AG04450 (cell line): Measurements from ENCODE around the gene SERPINA6. TPM values are rescaled to one million over a fixed set of nuclear protein-coding genes. Genes with fewer than 3 reads are reported as not detected.

Experiments used
- CTCF ChIA-PET: fragments of 300-600, 350-600 bp; formaldehyde crosslinking; extraction: SDS; loops from one replicate; lab custom pipeline; 2022; ENCODE audit warnings: antibody characterized with exemption, inconsistent platforms; lab: Charles Lee
- POLR2A ChIA-PET: fragments of 350-600 bp; formaldehyde crosslinking; extraction: SDS; loops from one replicate; lab custom pipeline; 2021; ENCODE audit warnings: antibody characterized with exemption, inconsistent platforms; lab: Yijun Ruan, JAX
- DNase-seq: peaks from one replicate; pipeline ENCODE4 v3.0.0-alpha.2; 2011; ENCODE audit warnings: low read depth, low spot score
- H3K27ac ChIP-seq: one replicate; pipeline ENCODE4 v1.5.1; 2012; ENCODE audit warnings: low read depth, low read length, control low read depth
- H3K27me3 ChIP-seq: one replicate; pipeline ENCODE4 v1.6.0; 2012; ENCODE audit warnings: low read length; ENCODE audit not compliant: control insufficient read depth, insufficient read depth
- H3K4me3 ChIP-seq: 2 replicates; pipeline ENCODE4 v1.5.1; 2011; ENCODE audit warnings: mild to moderate bottlenecking, low read depth, low read length, control low read depth
- H3K9me3 ChIP-seq: 2 replicates; pipeline ENCODE4 v1.5.1; 2012; ENCODE audit warnings: low read length; ENCODE audit not compliant: control insufficient read depth, insufficient read depth
- CTCF ChIP-seq: IDR thresholded peaks from 2 replicates; pipeline ENCODE4 v1.5.1; 2011; ENCODE audit warnings: low read depth, low read length, control low read depth, inconsistent platforms
- polyA plus RNA-seq: library from polyadenylated mRNA; depleted of rRNA; stranded (reverse); fragments of >200 nt; gene quantifications from 2 replicates; pipeline ENCODE4 v1.2.3, GENCODE V29; 2011

Gene SERPINA6
- polyA plus RNA-seq, 1 experiment, result not detected

- H3K27ac ChIP-seq, result no peak overlapping the region
- no peak overlapping the region for H3K4me3 ChIP-seq
- CTCF ChIA-PET, result interaction anchor here (0.9 to 1.6 kb wide), 4 partner anchors 11 to 213 kb away, joined by 3 read pairs; no protein-coding TSS in a partner anchor
- POLR2A ChIA-PET, result no interaction called here
- TF ChIP-seq CTCF, result no peak
- H3K27me3 ChIP-seq, result no peaks in the 10 kb centered on the region
- DNase-seq, result no peak
- H3K9me3 ChIP-seq, result no peaks in the 10 kb centered on the region; the same call in 1 of the 2 replicates
These were observed 21.3 kb upstream of the SERPINA6 start for GRCh38 chr14:94344389-94344788.

DNA sequence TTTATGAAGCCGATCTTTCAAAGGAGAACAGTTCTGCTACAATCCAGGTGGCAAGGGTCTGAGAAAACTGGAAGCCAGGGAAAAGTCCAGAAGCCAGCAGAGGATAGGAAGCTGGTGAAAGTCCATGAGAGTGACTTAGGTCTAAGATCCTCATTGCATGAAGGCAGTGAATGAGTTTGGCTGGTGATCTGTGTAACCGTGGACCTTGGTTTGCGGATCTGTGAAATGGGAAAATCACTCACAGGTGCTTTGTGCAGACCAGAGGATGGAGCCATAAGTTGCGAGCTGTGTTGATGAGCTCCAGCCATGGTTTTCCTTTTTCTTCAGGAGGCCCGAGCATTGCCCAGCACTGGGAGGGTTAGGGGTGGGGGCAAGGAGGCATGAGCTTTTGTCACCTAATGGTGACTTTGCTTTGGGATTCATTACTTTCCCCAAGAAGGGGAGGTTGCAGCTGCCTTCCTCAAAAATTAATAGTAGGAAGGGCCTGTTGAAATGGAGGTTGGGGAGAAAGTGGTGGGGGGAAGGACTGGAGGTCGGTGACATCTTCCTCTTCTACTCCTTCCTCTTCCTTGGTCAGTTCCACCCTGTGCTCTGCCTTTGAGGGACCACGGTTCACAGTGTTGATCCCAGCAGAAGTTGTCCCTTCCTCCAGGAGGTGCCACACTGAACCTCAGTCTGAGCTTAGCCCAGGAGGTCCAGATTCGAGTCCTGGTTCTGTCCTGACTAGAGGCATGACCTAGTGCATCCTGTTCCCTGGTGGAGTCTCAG lies 20.3 kb upstream of the SERPINA6 start:
- ChIA-PET CTCF (interaction anchor here (1.0 to 1.6 kb wide), 2 partner anchors 12 to 79 kb away, joined by 3 read pairs; no protein-coding TSS in a partner anchor), POLR2A (no interaction called here)
- H3K9me3 ChIP-seq, result no peaks in the 10 kb centered on the region; the same call in 1 of the 2 replicates
- no peak for TF ChIP-seq CTCF
- DNase-seq, result no peak
- H3K27me3 ChIP-seq, result no peaks in the 10 kb centered on the region
- no peak overlapping the region for H3K27ac ChIP-seq
- H3K4me3 ChIP-seq, result no peak overlapping the region

DNA sequence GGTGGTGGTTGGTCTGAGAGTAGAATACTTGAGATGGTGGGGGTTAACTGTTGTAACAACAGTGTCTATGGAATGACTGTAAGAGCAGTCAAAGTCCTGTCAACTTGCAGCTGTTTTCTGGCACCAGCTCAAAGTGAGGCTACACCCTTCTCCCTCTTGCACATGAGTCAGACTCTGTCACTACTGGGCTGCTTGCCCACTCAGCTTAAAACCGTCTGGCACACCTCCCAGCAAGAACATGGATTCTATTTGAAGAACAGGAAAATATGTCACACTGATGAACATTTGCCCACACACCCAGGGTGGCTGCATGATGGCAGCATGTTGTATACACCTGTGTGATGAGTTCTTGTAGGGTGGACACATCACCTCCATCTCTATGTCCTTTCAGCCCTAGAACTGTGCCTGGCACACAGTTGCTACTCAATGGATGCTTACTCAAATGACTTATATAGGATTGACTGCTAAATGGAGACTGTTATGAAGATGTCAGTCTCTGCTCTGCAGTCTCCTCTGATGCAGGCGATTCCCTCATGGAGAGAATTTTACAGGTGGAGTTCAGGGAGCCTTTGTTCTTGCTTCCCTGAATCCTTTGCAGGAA lies 19.3 kb upstream of the SERPINA6 start:
- Histone ChIP-seq H3K4me3 (no peak overlapping the region), H3K27ac (peak overlapping the region; percentile 52), H3K9me3 (no peaks in the 10 kb centered on the region; the same call in 1 of the 2 replicates), H3K27me3 (no peaks in the 10 kb centered on the region)
- CTCF ChIA-PET, result interaction anchor here (0.8 kb wide), 1 partner anchor 210 kb away, joined by 3 read pairs; no protein-coding TSS in a partner anchor
- POLR2A ChIA-PET, result interaction anchor here (0.7 to 1.6 kb wide), 3 partner anchors 12 to 32 kb away, joined by 3 to 5 read pairs (median 3); no protein-coding TSS in a partner anchor
- no peak for TF ChIP-seq CTCF
- DNase-seq, result peak; percentile 99

DNA sequence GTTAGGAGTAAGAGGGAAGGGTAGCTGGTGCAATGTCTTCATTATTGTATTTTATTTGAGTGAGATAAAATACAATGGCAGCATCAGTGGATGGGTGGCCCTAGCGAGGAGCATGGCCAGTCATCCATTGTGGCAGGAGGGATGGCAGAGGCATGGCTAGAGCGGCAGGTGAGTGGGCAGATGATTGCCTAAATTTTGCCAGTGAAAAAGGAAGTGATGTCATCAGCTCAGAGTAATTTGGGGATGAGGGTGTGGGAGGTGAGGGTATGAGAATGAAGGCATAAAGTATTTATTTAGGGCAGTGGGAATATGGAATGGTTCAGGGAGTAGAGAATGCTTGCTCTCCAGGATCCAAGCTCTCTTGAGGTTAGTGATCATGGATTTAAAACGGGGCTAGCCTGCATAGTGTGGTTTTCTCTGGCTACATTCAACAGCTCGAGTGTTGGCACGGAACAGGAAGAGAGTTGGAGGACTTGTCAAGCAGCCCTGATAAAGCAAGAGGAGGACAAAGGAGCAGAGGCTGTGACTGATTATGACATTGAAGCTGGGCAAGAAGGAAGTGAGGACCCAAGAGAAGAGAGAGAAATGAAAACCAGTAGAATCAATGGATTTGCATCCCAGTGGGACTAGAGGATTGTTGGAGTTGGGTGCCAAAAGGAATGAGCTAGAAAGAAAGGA lies 18.7 kb upstream of the SERPINA6 start:
- H3K4me3 ChIP-seq, result no peak overlapping the region
- no peaks in the 10 kb centered on the region; the same call in 1 of the 2 replicates for H3K9me3 ChIP-seq
- H3K27me3 ChIP-seq, result no peaks in the 10 kb centered on the region
- H3K27ac ChIP-seq, result peak overlapping the region; percentile 52
- TF ChIP-seq CTCF, result no peak
- ChIA-PET CTCF (interaction anchor here (0.8 kb wide), 1 partner anchor 210 kb away, joined by 3 read pairs; no protein-coding TSS in a partner anchor), POLR2A (interaction anchor here (0.7 to 1.6 kb wide), 3 partner anchors 11 to 32 kb away, joined by 3 to 5 read pairs (median 3); no protein-coding TSS in a partner anchor)
- no peak for DNase-seq
